HG02943 (cell line): Measurements from ENCODE around the gene CCDC102A.
"Not testable (repeated sequence)": the region's sequence is repeated elsewhere in the genome, so short reads cannot be mapped to it uniquely, and the experiment has no call there.

ENCODE experiments used
- ATAC-seq: cut with Tn5 transposase; IDR thresholded peaks from one replicate; pipeline ENCODE4 v1.9.1; 2021; ENCODE audit warnings: mild to moderate bottlenecking, low read depth, moderate library complexity; ENCODE audit not compliant: unreplicated experiment

Gene CCDC102A

DNA sequence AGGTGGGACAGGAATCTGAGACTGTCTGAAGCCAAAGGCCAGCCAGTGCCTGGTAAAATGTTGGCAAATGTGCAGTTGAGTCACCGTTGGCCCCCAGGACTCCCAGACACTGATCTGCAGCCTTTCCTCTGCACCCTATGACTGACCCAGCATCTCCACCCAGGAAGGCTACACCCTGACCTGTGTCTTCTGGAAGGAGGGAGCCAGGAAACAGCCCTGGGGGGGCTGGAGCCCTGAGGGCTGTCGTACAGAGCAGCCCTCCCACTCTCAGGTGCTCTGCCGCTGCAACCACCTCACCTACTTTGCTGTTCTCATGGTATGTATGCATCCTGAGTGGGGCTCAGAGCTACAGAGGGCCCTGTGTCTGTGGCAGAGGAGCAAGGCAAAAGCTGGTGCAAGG is 30.1 kb upstream of the CCDC102A start:
- no peak for ATAC-seq

DNA sequence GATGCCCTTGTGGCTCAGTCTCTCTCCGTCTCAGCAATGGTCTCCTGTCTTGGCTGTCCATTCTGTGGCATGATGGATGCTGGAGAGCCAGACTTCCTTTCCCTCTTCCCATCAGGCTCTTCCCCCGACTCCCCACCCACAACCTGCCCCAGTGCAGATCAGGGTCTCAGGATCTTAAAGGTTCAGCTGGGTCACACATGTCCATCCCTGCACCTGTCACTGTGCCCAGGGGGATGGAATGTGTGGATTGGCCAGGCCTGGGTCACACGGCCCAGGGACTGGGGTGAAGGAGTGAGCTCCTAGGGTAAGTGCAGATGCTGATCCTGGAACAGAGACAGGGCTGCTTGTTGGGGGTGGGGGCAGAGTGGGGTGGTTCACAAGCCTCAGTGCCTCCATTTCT is 29.1 kb upstream of the CCDC102A start:
- no peak for ATAC-seq

DNA sequence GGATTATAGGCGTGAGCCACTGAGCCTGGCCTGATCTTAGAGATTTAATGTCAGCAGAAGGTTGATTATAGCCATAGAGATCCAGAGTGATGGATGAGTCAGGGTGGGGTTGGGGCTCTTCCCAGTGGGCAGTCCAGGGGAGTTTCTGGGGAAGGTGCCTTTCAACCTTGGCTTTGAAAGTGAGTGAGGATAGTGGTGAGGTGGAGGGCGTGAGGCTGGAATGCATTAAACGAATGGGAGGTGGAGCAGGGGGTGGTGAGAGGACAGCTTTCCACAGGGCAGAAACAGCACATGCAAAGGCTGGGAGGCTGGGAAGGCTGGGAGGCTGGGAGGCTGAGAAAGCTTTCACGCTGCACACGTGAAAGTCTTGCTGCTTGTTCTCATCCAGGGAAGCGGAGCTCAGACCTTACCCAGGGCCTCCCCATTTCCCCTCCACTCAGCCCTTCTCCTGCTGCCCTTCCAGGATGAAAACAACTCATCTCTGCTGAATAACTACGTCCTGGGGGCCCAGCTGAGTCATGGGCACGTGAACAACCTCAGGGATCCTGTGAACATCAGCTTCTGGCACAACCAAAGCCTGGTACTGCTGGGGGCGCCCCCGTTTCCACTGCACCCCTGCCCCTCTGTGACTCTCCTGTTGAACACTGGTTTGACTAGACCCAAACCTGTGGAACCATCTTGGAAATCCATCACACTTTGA is 28.4 kb upstream of the CCDC102A start:
- no peak for ATAC-seq

DNA sequence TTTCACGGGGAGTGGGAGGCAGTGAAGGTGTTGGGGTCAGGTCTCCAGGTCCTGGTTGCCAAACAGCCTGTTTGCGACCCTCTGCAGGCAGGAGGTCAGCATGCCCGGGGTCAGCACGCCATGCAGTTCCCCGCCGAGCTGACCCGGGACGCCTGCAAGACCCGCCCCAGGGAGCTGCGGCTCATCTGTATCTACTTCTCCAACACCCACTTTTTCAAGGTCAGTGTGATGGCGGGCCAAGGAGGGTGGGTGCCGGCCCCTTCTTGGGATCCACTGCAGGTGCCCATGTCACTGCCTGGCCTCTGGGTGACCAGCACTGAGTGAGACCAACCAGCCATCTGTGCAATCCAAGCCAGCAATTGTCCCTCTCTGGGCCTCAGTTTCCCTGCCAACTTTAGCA is 27.4 kb upstream of the CCDC102A start:
- ATAC-seq = no peak

DNA sequence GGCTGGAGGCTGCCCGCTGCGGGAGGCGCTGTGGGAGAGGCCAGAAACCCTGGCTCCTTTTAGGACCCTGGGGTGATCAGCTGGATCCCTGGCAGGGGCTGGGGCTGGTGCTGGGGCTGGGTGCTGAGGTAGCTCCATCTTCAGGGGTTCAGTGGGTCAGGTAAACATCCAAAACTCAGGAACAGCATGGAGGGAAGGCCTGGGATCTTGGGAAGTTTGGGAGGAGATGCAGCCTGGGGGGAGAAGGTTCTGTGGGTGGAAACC is 27.0 kb upstream of the CCDC102A start:
- no peak for ATAC-seq

DNA sequence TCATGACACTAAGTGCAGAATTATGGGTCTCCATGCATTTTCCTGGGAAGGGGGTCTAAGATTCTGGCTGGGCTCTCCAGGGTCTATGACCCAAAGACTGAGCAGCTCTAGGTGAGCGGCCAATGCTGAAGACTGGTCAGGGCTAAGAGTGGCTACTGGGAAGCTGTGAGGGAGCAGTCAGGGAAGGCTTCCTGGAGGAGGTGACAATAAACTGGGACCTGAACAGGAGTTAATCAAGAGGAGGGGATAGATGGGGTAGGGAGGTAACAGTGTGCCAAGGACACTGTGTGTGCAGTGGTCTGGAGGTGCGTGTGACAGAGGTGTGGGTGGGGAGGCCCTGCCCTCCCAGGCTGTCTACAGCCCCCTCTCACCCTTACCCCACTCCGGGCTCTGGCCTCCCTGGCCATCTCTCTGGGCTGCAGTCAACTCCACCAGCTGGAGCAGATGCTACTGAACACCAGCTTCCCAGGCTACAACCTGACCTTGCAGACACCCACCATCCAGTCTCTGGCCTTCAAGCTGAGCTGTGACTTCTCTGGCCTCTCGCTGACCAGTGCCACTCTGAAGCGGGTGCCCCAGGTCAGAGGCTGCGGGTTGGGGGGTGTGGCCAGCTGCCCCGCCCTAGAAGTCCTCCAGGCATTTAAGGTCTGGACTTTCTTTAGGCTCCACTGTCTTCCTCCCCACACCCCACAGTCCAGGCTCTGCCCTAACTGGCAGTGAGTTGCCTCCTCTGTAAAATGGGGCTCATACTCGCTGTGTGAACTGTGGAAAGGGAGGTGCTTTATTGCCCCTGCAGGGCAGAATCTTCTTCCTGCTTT is 26.5 kb upstream of the CCDC102A start:
- no peak for ATAC-seq

DNA sequence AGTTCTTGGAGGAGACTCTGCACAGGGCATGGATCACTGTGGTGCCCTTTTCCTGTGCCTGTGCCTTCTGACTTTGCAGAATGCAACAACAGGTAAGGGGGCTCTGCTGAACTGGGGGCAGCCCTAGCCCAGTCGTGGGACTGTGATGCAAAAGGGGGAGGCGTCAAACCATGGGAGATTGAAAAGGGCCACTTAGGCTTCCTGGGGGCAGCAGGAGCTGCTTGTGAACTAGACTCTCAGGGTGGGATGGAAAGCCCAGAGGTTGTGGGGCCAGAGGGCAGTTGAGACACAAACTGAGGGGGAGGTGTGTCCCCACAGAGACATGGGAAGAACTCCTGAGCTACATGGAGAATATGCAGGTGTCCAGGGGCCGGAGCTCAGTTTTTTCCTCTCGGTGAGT is 25.7 kb upstream of the CCDC102A start:
- no peak for ATAC-seq

DNA sequence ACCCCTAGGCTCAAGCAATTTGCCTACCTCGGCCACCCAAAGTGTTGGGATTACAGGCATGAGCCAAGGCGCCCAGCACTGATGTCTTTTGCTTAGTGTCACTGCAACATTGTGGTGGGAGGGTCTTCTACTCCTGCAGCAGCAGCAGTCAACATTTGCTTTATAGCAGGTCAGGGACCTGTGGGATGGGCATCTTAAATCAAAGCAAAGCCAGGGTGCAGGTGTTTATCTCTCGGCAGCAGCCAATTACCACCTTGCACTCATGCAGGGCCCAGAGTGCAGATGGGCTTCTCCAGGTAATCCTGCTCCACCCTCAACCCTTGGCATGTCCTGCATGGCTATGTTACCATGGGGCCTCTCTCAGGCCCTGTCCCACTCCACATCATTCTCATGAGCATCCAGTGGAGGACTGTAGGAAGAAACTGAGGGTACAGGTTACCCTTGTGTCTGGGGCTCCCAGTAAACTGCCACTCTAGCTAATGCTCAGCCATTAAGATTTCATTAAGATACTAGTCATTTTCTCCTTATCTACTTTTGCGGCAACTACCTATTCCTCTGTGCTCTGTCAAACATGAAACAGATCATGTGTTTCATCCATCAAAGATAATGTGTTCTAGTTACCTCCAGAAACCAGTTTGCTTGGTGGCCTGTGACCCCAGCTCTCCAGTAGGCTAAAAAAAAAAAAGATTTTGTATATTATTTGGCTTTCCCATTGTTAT is 22.9 kb upstream of the CCDC102A start:
- no peak for ATAC-seq

DNA sequence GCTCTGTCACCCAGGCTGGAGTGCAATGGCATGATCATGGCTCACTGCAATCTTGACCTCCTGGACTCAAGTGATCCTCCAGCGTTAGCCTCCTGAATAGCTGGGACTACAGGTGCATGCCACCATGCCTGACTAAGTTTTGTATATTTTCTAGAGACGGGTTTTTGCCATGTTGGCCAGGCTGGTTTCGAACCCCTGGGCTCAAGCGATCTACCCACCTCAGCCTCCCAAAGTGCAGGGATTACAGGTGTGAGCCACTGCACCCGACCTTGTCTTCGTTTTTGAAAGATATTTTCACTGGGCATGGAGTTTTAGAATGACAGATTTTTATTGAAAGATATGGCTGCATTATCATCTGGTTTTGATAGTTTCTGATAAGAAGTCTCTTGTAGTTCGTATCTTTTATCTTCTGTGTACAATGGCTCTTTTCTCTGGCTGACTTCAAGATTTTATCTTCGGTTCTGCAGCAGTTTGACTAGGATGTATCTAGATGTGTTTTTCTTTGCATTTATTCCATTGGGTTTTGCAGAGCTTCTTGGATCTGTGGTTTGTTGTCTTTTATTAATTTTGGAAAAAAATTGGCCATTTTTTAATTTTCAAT is 20.7 kb upstream of the CCDC102A start:
- no peak for ATAC-seq

DNA sequence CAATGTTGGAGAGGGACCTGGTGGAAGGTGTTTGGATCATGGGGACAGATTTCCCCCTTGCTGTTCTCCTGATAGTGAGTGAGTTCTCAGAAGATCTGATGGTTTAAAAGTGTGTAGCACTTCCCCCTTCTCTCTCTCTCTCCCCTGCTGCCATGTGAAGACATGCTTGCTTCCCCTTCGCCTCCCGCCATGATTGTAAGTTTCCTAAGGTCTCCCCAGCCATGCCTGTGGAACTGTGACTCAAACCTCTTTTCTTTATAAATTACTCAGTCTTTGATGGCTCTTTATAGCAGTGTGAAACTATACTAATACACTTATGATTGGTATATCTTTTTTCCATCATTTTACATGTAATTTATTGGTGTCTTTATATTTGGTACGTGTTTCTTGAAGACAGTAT is 19.5 kb upstream of the CCDC102A start:
- ATAC-seq = no peak

DNA sequence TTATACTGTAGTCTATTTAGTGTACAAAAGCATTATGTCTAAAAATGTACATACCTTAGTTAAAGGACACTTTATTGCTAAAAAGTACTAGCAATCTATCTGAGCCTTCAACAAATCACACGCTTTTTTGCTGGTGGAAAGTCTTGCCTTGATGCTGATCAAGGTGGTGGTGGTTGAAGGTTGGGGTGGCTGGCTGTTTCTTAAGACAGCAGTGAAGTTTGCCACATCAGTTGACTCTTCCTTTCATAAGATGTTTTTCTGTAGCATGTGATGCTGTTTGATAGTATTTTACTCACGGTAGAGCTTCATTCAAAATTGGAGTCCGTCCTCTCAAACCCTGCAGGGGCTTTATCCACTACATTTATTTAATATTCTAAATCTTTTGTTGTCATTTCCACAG is 14.7 kb upstream of the CCDC102A start:
- no peak for ATAC-seq

DNA sequence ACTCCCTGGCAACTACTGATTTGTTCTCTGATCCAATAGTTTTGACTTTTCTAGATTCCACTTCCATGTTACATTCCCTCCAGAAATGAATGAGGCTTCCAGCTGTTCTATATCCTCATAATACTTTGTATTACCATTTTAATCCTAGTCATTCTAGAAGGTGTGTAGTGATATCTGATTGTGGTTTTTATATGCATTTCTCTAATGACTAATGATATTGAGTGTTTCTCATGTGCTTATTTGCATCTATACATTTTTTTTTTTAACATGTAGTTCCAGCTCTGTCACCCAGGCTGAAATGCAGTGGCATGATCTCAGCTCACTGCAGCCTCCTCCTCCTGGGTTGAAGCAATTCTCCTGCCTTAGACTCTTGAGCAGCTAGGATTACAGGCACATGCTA is 13.4 kb upstream of the CCDC102A start:
- no peak for ATAC-seq

DNA sequence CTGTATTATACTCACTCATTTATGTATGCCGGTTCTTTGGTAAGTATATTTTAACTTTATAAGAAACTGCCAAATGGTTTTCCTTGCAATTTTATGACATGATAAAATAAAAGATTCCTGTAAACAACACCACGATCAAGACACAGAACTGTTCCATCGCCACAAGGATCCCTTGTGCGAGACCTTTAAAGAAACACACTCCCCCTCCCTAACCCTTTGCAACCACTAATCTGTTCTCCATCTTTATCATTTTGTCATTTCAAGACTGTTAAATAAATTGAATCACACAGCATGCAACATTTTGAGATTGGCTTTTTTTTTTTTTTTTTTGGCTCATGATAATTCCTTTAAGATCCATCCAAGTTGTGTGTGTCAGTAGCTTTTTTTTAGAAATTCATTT is 12.0 kb upstream of the CCDC102A start:
- ATAC-seq = no peak

DNA sequence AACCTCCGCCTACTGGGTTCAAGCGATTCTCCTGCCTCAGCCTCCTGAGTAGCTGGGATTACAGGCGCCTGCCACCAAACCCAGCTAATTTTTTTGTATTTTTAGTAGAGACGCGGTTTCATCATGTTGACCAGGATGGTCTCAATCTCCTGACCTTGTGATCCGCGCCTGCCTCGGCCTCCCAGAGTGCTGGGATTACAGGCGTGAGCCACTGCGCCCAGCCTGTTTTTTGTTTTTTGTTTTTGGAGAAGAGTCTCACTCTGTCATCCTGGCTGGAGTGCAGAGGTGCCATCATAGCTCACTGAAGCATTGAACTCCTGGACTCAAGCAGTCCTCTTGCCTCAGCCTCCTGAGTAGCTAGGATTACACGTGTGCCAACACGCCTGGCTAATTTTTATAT is 11.2 kb upstream of the CCDC102A start:
- ATAC-seq = not testable (repeated sequence)

DNA sequence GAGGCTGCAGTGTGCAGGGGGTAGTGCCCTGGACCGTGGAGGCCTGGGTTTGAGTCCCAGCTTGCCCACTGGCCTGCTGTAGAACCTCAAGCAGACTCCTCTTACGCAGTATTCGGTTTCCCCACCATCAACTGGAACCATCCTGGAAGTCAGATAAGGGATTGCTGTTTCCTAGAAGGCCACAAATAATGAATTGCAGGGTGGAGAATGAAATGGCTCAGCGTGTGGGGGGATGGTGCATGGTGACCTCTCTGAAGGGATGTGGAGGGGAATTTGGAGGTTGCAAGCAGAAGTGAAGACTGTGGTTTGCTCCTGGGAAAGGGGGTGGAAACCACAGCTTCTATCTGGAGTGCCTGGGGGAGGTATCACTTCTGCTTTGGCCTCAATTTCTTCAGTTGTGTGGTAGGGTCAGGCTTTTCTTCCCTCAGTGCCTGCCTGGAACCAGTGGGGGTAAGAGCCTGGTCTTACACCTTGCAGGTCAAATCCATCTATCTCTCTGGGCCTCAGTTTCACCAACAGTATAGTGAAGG is 7.8 kb upstream of the CCDC102A start:
- ATAC-seq = peak; percentile 68

DNA sequence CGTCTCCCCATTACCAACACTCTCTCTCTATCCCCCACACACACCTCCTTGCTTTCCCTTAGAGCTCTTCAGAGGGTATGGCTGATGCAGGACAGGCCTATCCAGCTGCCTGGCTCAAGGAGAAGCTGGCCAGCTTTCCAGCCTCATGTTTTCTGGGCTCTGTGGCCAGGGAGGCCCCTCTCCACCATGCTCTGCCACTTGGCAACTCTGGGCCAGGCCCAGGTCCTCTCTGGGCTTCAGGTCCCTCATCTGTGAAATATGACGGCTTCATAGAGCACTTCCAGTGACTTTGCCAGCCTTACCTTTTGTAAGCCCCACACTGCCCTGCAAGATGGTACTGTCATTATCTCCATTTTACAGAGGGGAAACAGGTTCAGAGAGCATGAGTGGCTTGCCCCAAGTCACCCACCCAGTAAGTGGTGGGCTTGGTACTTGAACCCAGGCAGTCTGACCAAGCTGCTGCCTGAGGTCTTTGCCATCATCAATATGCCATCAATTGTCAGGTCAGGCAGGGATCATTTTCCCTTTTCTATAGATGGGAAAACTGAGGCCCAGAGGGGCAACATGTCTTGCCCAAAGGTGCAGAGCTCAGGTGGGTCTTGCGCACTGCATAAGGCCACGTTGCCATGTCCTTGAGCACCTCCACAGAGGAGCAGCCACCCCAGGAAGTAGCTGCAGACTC is 5.5 kb upstream of the CCDC102A start:
- no peak for ATAC-seq

DNA sequence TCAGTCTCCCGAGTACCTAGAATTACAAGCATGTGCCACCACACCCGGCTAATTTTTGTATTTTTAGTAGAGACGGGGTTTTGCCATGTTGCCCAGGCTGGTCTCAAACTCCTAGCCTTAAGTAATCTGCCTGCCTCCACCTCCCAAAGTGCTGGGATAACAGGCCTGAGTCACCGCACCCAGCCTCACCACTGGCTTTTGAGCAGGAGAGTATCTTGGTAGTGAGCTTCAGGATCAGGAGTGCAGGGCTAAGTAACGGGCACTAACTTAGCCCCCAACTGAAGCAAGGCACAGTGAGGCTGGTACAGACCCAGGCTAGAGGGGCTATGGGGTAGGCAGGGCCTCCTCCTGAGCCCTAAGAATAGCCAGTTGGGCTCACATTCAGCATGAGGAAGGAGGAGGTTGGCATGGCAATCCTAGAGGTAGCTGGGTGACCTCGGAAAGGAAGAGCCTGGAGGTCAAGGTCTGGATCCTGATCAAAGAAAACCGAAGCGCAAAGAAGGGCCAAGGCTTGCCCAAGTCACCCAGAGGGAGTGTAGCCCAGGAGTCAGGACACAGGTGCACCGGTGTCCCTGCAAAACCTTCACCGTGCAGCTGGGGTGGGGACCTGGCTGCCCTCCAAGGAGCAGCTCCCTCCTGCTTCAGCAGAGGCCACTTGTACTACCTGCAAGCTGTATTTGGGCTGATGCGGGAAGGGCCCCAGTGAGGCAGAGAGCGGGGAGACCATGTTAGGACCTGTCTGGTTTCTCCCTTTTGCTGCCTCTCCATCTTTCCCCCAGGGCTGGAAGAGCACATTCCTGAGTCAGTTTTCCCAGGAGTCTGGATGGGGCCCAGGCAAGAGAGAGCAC is 4.8 kb upstream of the CCDC102A start:
- no peak for ATAC-seq

DNA sequence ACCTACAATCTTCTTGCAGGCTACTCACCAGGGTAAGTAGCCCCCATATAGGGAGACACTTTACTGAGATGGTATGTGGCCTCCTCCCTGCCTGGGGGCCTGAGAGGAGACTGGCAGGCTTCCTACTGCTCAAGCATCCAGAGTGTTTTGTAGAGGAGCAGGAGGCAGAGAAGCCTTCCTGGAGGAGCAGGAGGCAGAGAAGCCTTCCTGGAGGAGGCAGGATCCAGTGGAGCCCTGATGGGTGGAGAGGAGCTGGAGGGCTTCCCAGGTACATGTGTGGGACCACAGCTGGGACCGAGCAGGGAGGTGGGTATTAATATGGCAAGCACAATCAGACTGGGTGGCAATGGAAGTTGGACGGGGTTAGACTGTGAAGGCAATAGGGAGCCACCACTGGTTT is 4.0 kb upstream of the CCDC102A start:
- no peak for ATAC-seq

DNA sequence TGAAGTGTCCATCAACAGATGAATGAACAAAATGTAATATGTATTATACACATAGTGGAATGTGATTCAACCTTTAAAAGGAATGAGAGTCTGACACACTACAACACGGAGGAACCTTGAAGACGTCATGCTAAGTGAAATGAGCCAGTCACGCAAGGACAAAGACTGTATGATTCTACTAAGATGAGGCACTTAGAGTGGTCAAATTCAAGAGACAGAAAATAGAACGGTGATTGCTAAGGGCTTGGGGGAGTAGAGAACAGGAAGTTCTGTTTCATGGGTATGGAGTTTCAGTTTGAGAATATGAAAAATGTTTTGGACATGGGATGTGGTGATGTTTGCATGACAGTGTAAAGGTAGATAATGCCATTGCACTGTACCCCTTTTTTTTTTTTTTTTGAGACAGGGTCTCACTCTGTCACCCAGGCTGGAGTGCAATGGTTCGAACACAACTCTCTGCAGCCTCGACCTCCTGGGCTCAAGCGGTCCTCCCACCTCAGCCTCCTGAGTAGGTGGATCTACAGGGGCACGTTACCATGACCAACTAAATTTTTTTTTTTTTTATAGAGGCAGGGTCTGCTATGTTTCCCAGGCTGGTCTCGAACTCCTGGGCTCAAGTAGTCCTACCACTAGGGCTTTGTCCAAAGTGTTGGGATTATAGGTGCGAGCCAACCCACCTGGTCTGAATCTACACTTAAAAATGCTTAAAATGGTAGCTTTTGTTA is 2.9 kb upstream of the CCDC102A start:
- no peak for ATAC-seq
